HK-2 (cell line): ENCODE data around the gene NFATC2.

Experiments
- DNase-seq: peaks from one replicate; pipeline ENCODE4 v3.0.0-alpha.2; 2018; ENCODE audit not compliant: unreplicated experiment

The NFATC2 gene

DNA sequence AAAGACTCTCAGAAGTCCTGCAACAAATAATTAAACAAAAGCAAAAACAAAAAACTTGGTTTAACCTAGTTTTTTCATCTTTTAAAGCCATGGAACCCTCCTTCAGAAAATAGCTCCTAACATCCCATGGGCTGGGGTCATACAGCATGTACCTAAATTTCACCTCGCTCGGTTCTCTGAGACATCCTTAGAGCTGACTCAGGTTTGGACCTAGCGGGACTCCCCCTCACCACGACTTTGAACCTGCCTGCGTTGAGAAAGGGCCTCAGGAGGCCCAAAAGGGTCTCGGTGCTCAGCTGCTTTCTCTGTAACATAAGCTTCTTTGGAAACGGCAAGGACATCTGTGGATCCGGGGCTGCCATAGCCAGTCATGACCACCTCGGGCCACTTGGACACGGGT is 112.8 kb downstream of the NFATC2 start:
- no peak for DNase-seq

DNA sequence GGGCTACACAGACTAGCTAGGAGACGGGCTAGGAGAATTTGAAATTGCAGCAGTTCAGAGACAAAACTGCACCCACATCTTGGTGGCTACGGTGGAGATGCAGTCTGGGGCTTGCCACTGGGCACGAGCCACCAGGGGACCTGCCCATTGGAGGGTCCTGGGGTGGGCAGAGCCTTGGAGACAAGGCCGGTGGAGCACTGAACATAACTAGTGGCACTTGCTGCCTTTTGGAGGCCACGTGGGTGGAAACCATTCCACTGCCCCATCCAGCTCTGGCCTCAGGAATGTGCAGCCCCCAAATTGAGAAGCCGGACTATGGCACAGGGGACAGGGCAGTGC is 113.4 kb downstream of the NFATC2 start:
- DNase-seq: no peak

DNA sequence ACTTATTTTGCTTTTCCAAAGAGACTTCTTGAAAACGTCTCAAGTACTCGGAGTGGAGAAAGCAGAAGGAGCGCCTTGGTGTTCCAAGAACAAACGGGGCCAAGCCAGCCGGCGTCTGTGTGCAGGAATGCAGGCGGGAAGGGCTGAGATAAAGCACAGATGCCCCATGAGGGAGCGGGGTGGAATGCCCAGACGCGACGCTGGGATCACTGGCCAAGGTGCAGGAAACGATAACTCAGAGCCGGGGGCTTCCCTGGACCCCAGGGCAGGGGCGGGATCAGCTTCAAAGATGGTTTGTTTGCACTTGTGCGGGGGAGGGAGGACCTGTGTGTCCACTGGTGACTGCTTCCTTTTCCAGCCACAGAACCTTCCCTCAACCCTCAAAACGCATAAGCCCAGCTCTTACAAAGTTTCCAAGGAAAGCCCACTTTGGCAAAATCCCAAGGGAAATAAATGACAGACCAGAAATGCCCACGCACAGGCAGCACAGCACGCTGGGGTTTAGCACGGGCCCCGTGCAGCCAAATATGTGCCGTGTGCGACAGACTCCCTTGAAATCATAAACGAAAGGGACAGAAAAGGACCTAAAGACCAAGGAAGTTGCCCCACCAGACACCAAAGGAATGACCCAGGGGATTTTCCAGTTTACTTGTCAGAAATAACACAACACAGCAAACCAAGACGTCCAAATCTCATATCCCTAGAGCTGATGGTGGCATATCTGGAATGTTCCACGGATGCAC is 113.9 kb downstream of the NFATC2 start:
- no peak for DNase-seq

DNA sequence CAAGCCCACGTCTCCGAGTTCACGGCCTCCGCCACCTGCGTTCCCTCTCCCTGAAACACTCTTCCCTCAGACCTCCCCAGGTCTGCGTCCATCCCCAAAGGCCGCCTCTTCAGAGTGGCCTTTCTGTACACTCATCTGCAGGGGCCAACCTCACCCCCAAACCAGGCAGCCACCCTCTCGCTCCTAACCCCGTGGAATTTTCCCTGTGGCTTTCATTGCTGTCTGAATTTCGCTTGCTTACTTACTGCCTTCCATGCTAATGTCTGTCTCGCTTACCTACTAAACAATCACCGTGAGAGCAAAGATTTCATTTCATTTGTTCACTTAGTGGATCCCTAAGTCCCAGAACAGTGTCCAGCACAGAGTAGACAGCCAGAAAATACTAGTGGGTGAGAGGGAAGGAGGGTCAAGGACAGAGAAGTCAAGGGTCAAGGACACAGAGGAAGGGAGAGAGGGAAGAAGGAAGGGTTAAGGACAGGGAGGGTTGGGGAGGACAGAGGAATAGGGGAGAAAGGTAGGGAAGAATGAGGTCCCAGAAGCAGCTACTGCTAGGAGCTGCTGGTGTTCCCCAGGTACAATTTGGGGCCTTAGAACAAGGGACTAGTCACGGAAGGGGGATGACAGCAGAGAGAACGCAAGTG is 114.7 kb downstream of the NFATC2 start:
- no peak for DNase-seq

DNA sequence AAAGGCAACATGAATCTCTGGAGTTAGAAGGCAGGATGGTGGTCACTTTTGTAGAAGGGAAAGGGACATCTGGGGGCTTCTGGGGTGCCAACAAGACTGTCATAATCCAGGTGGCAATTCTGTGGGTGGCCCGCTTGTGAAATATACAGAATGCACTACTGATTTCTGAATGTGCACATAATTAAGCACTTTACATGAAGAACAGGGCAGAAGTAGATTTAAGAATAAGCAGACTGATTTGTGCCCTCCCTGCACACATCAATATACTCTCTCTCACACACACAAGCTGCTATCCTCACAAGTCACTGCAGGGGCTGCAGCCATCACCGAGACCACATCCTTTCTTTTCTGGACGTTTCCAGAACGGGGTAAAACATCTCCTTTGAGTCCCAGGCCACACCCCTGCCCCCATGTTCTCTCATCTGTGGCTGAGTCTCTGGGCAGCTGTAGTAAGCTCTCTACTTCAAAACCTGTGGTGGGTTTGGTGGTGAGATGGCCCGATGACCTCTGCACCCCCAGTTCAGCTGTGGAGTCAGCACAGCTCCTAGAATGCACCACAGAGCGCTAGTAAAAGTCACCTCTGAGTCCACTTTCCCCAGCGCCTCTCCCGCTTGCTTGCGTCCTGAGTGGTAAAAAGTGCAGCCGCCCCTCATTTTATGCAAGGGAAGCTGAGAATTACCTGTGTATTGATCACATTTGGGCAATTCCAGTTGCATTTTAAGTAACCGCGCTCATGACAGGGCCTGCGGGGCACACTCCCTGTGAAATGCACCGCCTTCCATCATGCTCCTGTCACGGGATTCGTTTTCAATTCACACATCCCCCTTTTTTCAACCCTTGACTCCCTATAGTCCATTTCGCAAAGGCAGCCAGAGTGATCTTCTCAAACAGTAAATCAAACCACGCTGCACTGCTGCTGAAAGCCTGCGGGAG is 115.5 kb downstream of the NFATC2 start:
- DNase-seq: no peak

DNA sequence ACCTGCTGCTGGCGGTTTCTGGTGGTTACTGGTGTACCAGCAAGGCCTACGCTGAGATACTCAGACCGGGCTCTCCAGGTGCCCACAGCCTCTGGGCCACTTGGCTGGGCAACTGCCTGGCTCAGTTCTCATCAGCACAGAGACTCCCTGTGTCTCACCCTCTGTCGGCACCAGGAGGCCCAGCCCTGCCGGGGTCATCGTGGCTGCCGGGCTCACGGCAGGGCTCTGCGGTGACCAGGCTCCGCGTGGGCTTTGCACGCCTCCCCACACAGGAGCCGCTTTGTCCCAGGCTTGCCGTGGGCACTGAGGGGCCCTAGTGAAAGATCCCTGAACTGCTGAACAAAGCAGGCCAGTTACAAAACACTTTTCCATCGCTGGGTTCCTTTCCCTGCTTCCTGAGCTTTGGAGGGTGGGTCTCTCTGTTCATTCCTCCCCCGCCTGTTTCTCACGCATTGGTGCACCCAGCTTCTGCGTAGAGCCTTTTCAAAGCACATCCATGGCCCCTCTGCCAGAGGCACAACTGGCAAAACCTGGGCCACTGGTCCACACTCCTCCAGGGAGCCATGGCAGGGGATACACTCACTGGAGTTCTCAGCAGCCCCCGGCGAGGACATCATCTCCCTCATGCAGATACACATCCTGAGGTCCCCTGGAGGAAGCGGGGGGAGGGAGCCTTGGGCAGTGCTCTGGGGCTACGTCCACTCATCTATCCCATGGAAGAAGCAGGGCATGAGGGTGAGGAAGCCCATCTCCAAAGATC is 117.0 kb downstream of the NFATC2 start:
- no peak for DNase-seq

DNA sequence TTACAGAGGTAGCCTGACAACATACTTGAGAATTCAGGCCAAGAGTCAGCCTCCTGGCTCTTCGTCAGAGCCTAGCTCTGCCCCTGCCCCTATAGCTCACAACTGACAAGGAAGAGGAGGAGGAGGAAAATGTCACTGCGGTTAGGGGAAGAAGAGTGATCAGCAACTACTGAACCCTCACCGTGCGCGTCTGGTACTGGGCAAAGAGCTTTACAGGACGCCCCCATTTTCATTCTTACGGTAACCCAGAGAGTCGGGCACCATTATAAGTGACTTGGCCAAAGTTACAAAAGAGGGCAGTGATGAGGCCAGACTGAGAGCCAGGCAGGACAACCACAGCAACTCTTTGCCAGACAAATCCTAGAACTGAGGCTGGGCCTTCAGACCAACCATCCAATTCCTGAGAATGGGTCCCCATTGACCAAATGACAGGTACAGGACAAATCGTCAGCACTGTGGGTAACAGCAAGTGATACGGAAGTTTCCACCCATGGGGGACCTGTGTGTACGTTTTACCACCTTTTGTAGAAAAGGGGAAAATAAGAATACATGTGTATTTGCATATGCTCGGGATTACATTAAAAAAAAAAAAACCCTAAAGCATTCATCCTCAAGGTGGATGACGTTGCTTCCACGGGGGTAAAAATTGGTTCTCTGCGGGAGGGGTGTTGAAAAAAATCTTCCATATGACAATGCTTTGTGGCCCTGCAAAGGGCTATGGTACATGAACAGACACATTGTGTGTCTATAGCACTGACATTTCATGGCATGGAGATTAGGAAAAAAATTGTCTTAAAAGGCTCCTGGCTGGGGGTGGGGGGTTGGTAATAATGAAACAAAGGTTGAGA is 118.0 kb downstream of the NFATC2 start:
- DNase-seq: no peak

DNA sequence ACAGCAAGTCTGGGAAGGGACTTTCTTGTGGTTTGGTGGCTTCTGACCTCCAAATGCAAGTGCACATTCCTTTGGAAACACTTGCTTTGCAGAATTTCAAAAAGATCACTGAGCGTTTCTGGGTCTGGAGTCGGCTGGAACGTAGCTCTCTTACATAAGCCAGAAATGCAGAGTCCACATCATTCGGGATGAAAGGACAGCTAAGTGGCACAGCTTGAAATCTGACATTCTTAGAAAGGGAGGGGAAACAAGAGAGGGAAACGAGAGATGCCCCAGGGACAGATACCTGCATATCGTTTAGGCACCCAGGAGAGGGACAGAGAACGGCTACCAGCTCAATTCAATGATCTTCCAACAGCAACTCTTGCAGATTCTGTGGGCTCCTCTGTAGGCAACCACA is 118.7 kb downstream of the NFATC2 start:
- no peak for DNase-seq

DNA sequence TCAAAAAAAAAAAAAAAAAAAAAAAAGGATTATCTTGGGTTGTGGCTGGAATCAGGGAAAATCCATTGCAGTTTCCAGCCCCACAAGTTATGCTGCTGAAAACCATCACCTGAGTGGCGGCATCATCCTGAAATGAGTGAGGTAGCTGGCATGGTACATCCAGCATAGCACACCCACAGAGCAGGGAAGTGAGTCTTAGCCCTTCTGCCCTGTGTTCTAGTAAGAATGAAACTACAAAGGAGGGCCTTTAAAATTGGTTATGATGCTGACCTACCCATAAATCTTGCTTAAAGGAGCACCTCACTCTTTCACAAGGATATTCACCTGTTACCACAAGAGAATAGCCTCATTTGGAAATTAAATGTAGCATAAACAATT is 119.2 kb downstream of the NFATC2 start:
- no peak for DNase-seq

DNA sequence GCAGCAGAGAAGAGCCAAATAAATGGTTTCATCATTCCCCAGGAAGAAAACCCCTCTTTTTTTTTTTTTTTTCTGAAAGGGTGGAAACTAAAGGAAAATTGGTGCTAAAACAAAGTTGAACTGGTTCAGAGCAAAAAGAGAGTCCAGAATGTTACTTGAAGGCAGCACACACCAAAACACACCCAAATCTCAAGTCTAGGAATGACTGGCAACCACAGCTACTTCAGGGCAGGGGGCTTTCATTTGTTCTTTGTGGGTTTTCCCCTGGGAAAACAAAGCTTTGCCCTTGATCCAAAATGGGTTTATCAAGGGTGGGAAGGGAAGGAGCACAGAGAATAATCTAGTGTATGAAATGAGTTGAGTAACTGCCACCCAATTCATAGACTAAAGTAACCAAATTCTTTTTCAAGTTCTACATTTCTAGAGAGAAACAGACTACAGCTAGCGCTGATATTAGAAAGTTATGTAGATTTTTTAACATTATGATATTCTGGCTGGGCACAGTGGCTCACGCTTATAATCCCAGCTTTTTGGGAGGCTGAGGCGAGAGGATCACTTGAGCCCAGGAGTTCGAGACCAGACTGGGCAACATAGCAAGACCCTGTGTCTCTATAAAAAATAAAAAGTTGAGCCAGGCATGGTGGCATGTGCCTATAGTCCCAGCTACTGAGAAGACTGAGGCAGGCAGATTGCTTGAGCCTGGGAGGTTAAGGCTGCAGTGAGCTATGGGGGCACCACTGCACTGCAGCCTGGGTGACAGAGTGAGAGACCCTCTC is 119.8 kb downstream of the NFATC2 start:
- DNase-seq: no peak

DNA sequence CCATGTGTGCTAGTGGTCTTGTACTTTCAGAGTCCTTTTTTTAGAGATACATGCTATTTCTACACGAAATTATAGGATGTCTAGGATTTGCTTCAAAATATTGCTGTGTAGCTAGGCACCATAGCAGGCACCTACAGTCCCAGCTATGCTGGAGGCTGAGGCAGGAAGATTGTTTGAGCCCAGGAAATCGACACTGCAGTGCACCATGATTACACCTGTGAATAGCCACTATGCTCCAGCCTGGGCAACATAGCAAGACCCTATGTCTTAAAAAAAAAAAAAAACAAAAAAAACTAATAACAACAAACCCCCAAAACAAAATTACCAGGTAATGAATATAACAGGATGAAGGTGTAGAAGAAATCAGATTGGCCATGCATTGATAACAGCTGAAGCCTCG is 121.7 kb downstream of the NFATC2 start:
- no peak for DNase-seq

DNA sequence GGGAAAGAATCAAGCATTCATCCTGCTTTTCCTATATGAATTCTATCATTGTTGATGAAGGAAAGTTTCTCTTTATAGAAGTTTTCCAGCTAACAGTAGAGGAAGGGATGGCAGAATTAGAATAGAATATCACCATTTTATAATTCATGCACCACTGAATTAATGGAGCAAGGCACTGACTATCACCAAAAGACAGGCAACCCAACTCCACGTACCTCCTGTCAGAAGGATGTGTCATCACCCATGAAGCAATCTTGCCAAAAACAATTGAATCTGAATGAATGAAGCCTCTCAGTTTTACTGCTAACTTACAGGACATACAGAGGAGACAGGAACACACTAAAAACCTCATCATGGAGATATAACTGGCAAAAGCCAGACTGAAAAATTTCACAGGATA is 122.4 kb downstream of the NFATC2 start:
- DNase-seq: no peak

DNA sequence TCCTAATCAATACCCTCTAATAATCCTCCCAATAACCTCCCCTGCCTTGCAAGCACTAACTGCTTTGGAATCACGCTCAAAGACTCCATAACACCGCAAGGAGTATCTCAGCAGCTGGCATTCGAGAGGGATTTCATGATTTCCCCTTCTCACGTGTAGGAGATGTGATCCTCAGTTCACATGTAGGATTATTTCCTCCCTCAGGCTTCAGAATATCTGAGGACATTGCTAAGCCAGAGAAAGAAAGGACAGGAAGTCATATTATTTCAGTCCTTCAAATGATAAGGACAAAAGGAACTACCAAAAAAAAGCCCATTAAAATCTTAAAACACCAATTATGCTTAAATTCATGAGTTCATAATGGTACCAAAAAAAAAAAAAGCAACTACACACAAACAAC is 122.9 kb downstream of the NFATC2 start:
- DNase-seq: no peak

DNA sequence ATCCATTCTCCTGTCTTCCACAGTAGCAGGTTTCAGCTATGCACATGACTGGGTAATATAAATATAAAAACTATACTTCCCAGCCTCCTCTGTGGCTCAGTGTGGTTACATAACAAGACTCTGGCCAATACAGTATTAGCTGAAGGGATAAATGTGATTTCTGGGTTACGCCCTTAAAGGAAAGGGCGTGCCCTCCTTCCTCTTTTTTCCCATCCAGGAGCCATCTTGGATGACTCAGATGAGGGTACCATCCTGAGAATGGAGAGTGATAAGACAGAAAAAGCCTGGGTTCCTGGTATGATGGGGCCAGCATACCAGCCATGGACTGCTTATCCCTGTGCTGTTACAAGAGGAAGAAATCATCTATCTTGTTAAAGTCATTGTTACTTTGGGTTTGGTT is 123.3 kb downstream of the NFATC2 start:
- no peak for DNase-seq

DNA sequence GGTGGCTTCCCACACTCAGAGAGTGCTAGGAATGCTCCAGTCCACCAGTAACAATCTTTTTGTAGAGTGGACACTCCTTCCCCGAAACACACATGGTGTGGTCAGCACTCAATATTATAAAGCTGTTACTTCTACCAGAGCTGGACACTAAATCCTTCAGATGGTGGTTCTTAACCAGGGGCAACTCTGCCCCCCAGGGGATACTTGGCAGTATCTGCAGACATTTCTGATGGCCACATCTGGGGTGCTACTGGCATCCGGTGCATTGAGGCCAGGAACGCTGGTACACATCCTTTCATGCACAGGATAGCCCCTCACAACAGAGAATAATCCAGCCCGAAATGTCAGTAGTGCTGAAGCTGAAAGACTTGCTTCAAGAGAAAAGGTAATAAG is 124.4 kb downstream of the NFATC2 start:
- no peak for DNase-seq

DNA sequence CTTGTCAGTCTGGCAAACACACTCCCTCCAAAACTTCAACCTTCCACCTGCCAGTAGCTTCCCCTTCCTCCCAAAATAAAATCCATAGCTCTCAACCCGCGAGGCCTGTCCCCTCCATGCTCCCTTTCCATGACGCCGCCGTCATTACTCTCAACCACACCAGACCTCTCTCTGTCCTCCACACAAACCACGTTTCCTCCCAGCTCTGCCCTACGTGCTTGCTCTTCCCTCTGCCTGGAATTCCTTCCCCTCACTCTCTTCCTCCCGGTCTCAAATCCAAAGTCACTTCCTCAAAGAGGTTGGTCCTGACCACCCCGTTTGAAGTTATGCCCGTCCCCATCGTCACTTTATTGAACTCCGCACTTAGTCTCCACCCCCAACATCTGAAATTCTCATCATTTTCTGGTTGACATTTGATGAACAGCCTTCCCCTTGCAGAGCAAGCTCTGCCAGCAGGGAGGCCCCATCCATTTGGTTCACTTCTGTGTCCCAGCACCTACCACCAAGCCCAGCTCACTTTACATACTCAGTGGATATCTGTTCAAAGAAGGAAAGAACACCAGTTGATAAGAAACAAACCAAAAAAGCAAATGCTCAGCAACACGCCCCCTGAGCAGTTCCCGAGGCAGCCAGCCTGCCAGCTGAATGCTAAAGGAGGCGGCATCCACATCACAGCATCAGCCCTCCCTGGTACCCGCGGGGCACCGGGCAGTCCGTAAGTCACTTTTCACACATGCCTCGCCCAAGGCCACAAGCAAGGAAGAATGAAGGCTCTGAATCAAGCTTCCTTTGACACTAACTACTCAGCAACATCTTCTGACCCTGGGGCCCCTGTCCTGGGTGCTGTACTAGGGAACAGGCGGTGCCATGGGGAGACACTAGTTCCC is 125.0 kb downstream of the NFATC2 start:
- DNase-seq: no peak

DNA sequence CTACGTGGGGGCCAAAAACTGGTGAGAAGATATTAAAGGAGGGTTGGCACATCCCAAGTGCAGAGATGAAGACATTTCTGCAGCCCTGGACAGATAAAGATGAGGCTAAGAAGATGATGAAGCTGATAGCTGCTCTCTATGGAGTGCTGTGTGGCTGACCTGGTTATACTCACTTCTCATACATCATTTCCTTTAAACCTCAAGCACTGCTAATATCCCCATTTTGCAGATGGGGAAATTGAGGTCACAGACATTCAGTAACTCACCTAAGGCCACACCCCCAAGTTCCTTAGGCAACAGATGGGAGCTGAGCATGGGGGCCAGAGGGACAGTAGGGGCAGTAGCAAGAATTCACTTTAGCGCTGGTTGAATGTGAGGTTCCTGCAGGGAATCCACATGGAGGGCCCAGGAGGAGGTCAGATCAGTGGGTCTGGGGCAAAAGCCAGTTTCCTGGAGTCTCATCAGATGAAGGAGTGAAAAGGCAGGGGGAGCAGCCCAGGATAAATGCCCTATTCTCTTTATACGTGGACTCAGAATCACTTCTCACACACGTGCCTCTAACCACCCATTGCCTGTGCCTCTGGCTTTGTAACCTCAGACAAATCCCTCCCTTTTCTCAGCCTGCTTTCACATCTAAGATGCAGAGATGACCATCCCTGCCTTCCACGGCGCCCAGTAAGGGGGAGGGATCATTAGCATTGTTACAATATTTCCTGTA is 125.8 kb downstream of the NFATC2 start:
- DNase-seq: no peak

DNA sequence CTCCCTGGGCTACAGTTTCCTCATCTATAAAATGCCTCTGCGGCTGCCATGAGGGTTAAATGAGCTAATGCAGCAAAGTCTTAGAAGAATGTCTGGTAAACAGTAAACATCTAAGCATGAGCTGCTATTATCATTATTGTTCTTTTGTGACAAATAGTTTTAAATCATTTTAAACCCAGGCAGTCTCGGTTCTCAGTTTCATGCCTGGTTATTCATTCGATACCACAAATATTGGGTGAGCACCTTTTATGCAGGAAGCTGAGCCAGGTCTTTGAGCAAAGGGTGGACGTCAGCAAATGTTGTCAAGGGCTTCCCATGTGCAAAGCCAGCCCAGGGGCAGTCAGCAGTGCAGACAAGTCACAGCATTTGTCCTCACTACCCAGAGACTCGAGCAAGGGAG is 128.7 kb downstream of the NFATC2 start:
- no peak for DNase-seq
